ENCODE measurements around the gene MIA2. TPM values are rescaled to one million over a fixed set of nuclear protein-coding genes. Genes with fewer than 3 reads are reported as not detected.

MIA2 gene
- total and polyA plus RNA-seq, 9 donors = 11.7 to 21.9 (median 19.5) TPM

DNA sequence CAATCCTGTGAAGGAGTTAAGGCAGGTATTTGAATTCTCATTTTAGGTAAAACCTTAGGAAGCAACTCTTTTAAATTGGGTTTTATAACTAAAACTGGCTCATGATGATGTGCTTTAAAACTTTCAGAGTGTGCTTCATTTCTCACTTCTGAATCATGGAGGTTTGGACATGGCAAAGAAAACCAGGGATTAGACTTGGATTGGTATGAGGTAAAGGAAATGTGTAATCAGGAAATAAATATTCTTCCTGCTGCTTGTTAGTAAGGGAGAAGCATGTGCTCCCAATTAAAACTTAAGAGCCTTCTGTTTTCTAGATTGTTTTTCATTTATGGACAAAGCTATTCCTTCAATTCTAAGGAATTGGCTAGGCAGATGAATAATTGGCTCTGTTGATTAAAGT, 141.1 kb downstream of the MIA2 start:
- Histone ChIP-seq H3K9me3 (no peaks in the 10 kb centered on the region), H3K4me1 (ENCODE audit: insufficient read depth) (no peaks in the 10 kb centered on the region), H3K27ac (no peak overlapping the region), H3K27me3 (no peaks in the 10 kb centered on the region), H3K4me3 (no peak overlapping the region), H3K36me3 (no peaks in the 10 kb centered on the region)
- intact Hi-C loops (cut with DNase I) = no loop called here
- DNase-seq = no peak
- TF ChIP-seq, protein P1, sequence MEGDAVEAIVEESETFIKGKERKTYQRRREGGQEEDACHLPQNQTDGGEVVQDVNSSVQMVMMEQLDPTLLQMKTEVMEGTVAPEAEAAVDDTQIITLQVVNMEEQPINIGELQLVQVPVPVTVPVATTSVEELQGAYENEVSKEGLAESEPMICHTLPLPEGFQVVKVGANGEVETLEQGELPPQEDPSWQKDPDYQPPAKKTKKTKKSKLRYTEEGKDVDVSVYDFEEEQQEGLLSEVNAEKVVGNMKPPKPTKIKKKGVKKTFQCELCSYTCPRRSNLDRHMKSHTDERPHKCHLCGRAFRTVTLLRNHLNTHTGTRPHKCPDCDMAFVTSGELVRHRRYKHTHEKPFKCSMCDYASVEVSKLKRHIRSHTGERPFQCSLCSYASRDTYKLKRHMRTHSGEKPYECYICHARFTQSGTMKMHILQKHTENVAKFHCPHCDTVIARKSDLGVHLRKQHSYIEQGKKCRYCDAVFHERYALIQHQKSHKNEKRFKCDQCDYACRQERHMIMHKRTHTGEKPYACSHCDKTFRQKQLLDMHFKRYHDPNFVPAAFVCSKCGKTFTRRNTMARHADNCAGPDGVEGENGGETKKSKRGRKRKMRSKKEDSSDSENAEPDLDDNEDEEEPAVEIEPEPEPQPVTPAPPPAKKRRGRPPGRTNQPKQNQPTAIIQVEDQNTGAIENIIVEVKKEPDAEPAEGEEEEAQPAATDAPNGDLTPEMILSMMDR (IDR thresholded peaks at IDR 0.05) = no peak
- TF ChIP-seq POLR2A (IDR thresholded peaks at IDR 0.05) = no peak
- TF ChIP-seq EP300 (IDR thresholded peaks at IDR 0.05) = no peak

DNA sequence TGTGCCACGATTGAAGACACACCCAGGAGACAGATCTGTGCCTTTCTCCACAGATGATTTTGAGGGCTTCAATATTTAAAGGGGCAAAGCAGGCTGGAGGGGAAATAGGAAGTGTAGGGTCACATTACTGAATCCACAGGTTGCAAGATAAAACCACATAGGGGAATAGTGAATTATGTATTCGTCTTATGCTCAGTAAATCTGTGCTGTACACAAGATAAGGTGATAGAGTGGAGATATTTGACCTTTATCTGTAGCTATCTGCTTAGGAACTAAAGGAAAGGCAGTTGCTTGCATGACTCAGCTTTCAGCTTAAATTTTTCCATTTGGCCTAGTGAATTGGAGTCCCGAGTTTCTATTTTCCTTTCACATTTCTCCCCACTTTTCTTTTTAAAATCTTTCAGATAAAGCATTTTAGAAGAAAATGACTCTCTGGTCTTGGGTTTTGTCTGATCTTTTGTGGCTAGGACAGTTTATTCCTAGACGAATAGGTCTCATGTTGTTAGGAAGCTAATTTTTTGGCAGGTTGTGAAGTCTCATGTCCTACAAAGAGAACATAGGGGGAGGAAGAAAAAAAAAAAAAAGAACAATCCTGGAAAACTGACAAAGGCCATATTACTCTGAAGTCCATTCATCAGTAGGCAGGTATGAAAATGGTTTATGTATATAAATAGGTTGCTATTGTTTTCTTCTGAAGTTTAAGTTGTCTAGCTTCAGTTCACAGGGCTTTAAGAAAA, 143.1 kb downstream of the MIA2 start:
- intact Hi-C loops (cut with DNase I) = no loop called here
- no peak for DNase-seq

DNA sequence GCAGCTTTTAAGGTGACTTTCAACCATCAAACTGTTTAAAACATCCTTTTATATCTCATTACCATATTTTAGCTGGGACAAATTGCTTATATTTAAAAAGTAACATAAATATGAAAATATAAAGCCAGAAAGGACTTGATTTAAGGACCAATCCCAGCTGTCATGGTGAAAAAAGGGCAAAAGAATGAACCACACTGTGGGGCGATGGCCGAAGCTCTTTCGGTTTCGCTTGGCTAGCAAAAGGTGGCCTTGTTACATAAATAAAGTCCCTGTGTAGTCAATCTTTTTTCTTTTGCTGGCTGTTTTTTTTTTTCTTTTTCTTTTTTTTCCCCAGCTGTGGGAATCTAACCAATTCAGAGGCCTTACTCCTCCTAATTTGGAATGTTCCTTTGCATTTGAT, 147.7 kb downstream of the MIA2 start:
- Histone ChIP-seq H3K27ac (no peak overlapping the region), H3K27me3 (no peaks in the 10 kb centered on the region), H3K36me3 (no peaks in the 10 kb centered on the region), H3K9me3 (no peaks in the 10 kb centered on the region), H3K4me3 (no peak overlapping the region), H3K4me1 (ENCODE audit: insufficient read depth) (no peaks in the 10 kb centered on the region)
- intact Hi-C loops (cut with DNase I) = no loop called here
- peak in 1 of 5 donors; percentile 20 for DNase-seq
- TF ChIP-seq, protein P1 (IDR thresholded peaks at IDR 0.05) = no peak
- no peak for TF ChIP-seq EP300 (IDR thresholded peaks at IDR 0.05)
- TF ChIP-seq POLR2A (IDR thresholded peaks at IDR 0.05) = no peak
- 57 to 83% (median 67%) methylated on average over 4 of the region's 4 CpGs for WGBS, 3 donors

More for the DNA sequence above, 143.1 kb downstream of the MIA2 start:
- no peaks in the 10 kb centered on the region for H3K9me3 ChIP-seq
- H3K4me1 ChIP-seq (ENCODE audit: insufficient read depth) = no peaks in the 10 kb centered on the region
- H3K4me3 ChIP-seq = no peak overlapping the region
- H3K27me3 ChIP-seq = no peaks in the 10 kb centered on the region
- H3K27ac ChIP-seq = peak overlapping the region in 1 of 2 donors; percentile 4
- no peaks in the 10 kb centered on the region for H3K36me3 ChIP-seq
- TF ChIP-seq POLR2A (IDR thresholded peaks at IDR 0.05) (no peak), EP300 (IDR thresholded peaks at IDR 0.05) (no peak)
- TF ChIP-seq, protein P1 (IDR thresholded peaks at IDR 0.05) = no peak
- WGBS, 3 donors = 17 to 29% (median 23%) methylated on average over 4 of the region's 4 CpGs

DNA sequence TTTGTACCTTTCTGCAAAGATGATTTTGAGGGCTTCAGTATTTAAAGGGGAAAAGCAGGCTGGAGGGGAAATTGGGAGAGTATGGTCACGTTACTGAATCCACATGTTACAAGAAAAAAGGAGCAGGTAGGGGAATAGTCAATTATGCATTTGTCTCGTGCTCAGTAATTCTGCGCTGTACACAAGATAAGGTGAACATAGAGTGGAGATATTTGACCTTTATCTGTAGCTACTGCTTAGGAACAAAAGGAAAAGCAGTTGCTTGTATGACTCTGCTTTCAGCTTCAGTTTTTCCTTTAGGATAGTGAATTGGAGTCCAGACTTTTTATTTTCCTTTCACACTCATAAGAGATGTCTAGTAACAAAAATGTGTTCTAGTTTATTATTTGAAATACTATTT, 148.7 kb downstream of the MIA2 start:
- H3K27ac ChIP-seq = no peak overlapping the region
- H3K27me3 ChIP-seq = no peaks in the 10 kb centered on the region
- no peaks in the 10 kb centered on the region for H3K9me3 ChIP-seq
- no peak for DNase-seq
- H3K36me3 ChIP-seq = no peaks in the 10 kb centered on the region
- WGBS, 3 donors = 87 to 91% (median 89%) methylated on average over 3 of the region's 3 CpGs
- TF ChIP-seq POLR2A (IDR thresholded peaks at IDR 0.05) (no peak), EP300 (IDR thresholded peaks at IDR 0.05) (no peak)
- TF ChIP-seq, protein P1 (IDR thresholded peaks at IDR 0.05) = no peak
- no peak overlapping the region for H3K4me3 ChIP-seq
- no peaks in the 10 kb centered on the region for H3K4me1 ChIP-seq (ENCODE audit: insufficient read depth)
- intact Hi-C loops (cut with DNase I) = no loop called here

Measured in ovary (tissue), 9 donors.